SU-DHL-6 (cell line): Measurements from ENCODE around the gene UTP14C.

ENCODE experiments used
- H2AFZ ChIP-seq: fragments of 200-600 bp; sonication (generic); 2 replicates; pipeline ENCODE4 v1.6.1; 2014; ENCODE audit warnings: low read depth, mild to moderate bottlenecking, moderate library complexity, mixed read lengths, antibody characterized with exemption, low read length; ENCODE audit not compliant: severe bottlenecking
- H3F3A ChIP-seq: fragments of 200-600 bp; shearing (Covaris generic); 2 replicates; pipeline ENCODE4 v1.6.0; 2016; ENCODE audit warnings: antibody characterized with exemption, mild to moderate bottlenecking; ENCODE audit not compliant: insufficient read depth
- H3K27ac ChIP-seq: fragments of 200-600 bp; sonication (generic); 2 replicates; pipeline ENCODE4 v1.5.1; 2016; ENCODE audit warnings: low read depth, mild to moderate bottlenecking, low read length, moderate library complexity, mixed read lengths
- H3K27me3 ChIP-seq: fragments of 200-600 bp; sonication (generic), shearing (Covaris generic); 2 replicates; pipeline ENCODE4 v1.6.0; 2014; ENCODE audit warnings: mild to moderate bottlenecking, low read length
- H3K36me3 ChIP-seq: fragments of 200-600 bp; sonication (generic); 2 replicates; pipeline ENCODE4 v1.6.1; 2014; ENCODE audit warnings: mild to moderate bottlenecking, low read length, mixed read lengths
- H3K4me2 ChIP-seq: fragments of 300-600, 200-600 bp; shearing (Covaris generic), sonication (generic); 2 replicates; pipeline ENCODE4 v1.6.0; 2014; ENCODE audit warnings: low read length, low read depth, mild to moderate bottlenecking; ENCODE audit not compliant: poor library complexity, severe bottlenecking
- H3K4me3 ChIP-seq: fragments of 200-600 bp; sonication (generic); 2 replicates; pipeline ENCODE4 v1.5.1; 2014; ENCODE audit warnings: antibody characterized with exemption, low read length, mild to moderate bottlenecking, mixed read lengths; ENCODE audit not compliant: insufficient read depth, poor library complexity, severe bottlenecking
- H3K79me2 ChIP-seq: fragments of 200-600 bp; sonication (generic); 2 replicates; pipeline ENCODE4 v1.6.1; 2014; ENCODE audit warnings: mild to moderate bottlenecking, low read length, moderate library complexity; ENCODE audit not compliant: insufficient read depth
- H3K9ac ChIP-seq: fragments of 200-600 bp; sonication (generic); 2 replicates; pipeline ENCODE4 v1.7.0; 2014; ENCODE audit warnings: mild to moderate bottlenecking, low read length
- H3K9me2 ChIP-seq: fragments of 200-600 bp; sonication (generic); replicated peaks from 2 replicates; pipeline ENCODE4 v1.6.1; 2014; ENCODE audit warnings: low read length; ENCODE audit not compliant: insufficient read depth
- H3K9me3 ChIP-seq: fragments of 200-600 bp; sonication (generic); 2 replicates; pipeline ENCODE4 v1.6.1; 2014; ENCODE audit warnings: low read length, mixed read lengths; ENCODE audit not compliant: insufficient read depth
- H4K20me1 ChIP-seq: fragments of 200-600 bp; sonication (generic); 2 replicates; pipeline ENCODE4 v1.6.1; 2014; ENCODE audit warnings: low read depth, mild to moderate bottlenecking, antibody characterized with exemption, low read length, moderate library complexity, mixed read lengths
- CTCF ChIP-seq: fragments of 200-600 bp; sonication (generic); IDR thresholded peaks from one replicate; pipeline ENCODE4 v1.5.1; 2017; ENCODE audit warnings: antibody characterized with exemption, mild to moderate bottlenecking, low read length, moderate library complexity; ENCODE audit not compliant: insufficient read depth, poor library complexity, severe bottlenecking
- EZH2phosphoT487 ChIP-seq: fragments of 200-600 bp; sonication (generic), shearing (Covaris generic); conservative IDR thresholded peaks from 2 replicates; pipeline ENCODE4 v1.6.1; 2018; ENCODE audit warnings: mild to moderate bottlenecking, antibody characterized with exemption, low read length, moderate library complexity, mixed read lengths

The UTP14C gene

DNA sequence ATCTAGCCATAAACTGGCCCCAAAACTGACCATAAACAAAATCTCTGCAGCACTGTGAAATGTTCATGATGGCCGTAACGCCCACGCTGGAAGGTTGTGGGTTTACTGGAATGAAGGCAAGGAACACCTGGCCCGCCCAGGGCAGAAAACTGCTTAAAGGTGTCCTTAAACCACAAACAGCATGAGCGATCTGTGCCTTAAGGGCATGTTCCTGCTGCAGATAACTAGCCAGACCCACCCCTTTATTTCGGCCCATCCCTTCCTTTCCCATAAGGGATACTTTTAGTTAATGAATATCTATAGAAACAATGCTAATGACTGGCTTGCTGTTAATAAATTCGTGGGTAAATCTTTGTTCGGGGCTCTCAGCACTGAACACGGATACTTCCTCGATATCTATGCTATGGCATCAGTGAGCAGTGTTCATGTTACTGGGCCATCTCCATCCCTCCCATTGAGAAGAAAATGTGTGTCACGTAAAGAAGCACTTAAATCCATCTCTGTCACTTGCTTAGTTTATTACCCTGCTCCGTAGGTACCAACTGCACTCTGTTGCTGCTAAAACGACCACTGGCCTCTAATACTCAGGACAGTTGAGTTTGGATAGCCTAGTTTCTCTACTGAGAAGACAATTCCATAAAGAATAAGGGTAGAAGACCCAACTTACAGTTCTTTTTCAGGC is 18.5 kb upstream of the UTP14C start:
- Histone ChIP-seq H2AFZ (no peak overlapping the region), H3K9me2 (no peaks in the 10 kb centered on the region), H3K27me3 (no peaks in the 10 kb centered on the region), H3K9ac (no peak overlapping the region), H3K4me2 (no peak overlapping the region), H3K27ac (no peak overlapping the region), H3F3A (no peaks in the 10 kb centered on the region), H3K79me2 (no peaks in the 10 kb centered on the region), H3K4me3 (no peak overlapping the region), H4K20me1 (no peaks in the 10 kb centered on the region), H3K36me3 (no peaks in the 10 kb centered on the region), H3K9me3 (no peaks in the 10 kb centered on the region)
- TF ChIP-seq EZH2phosphoT487, result no peak
- no peak for TF ChIP-seq CTCF

GRCh38 chr13:52006523-52007245 is 17.8 kb upstream of the UTP14C start:
- no peak overlapping the region for H2AFZ ChIP-seq
- no peaks in the 10 kb centered on the region for H3K9me3 ChIP-seq
- no peaks in the 10 kb centered on the region for H4K20me1 ChIP-seq
- TF ChIP-seq CTCF (no peak), EZH2phosphoT487 (no peak)
- no peak overlapping the region for H3K9ac ChIP-seq
- H3K27ac ChIP-seq, result no peak overlapping the region
- H3K4me2 ChIP-seq, result no peak overlapping the region
- no peak overlapping the region for H3K4me3 ChIP-seq
- H3F3A ChIP-seq, result no peaks in the 10 kb centered on the region
- no peaks in the 10 kb centered on the region for H3K79me2 ChIP-seq
- H3K36me3 ChIP-seq, result no peaks in the 10 kb centered on the region
- no peaks in the 10 kb centered on the region for H3K27me3 ChIP-seq
- H3K9me2 ChIP-seq, result no peaks in the 10 kb centered on the region

DNA sequence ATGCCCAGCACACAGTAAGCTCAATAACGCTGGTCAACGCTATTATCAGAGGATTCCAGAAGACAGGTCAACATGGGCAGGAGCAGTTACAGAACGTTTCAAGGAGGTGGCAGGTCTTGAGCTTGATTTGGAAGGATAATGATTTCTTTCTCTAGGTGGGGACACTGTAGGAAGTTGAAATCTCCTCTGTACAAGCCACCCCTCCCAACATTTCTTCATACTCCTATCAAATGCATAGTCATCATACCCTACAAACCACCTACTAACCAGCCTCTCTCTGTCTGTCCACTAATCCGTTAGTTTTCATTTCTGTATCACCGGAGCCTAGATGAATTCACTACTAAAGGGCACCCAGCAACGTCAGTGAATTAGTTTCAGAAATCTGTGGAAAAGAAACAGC is 14.5 kb upstream of the UTP14C start:
- Histone ChIP-seq H3K27me3 (no peaks in the 10 kb centered on the region), H2AFZ (no peak overlapping the region), H3K9ac (no peak overlapping the region), H3K36me3 (no peaks in the 10 kb centered on the region), H3K79me2 (peaks cover 26% of the 10 kb centered on the region), H3K9me2 (no peaks in the 10 kb centered on the region), H3K27ac (no peak overlapping the region), H3K9me3 (no peaks in the 10 kb centered on the region), H3F3A (no peaks in the 10 kb centered on the region), H3K4me3 (no peak overlapping the region), H4K20me1 (no peaks in the 10 kb centered on the region), H3K4me2 (no peak overlapping the region)
- TF ChIP-seq EZH2phosphoT487 (no peak), CTCF (no peak)
